ENCODE measurements around the gene MLC1.

Gene MLC1

GRCh38 chr22:50057278-50058060 is 27.8 kb downstream of the MLC1 start:
- no peak for DNase-seq

GRCh38 chr22:50056214-50056972 is 28.8 kb downstream of the MLC1 start:
- no peak for DNase-seq

- no peak for DNase-seq
Measured at GRCh38 chr22:50053861-50054260, 31.4 kb downstream of the MLC1 start.

- no peak for DNase-seq
Measured at GRCh38 chr22:50051930-50052329, 33.3 kb downstream of the MLC1 start.

GRCh38 chr22:50049299-50050195 is 35.7 kb downstream of the MLC1 start:
- no peak for DNase-seq

- DNase-seq = no peak
Measured at GRCh38 chr22:50048836-50049235, 36.4 kb downstream of the MLC1 start.

GRCh38 chr22:50048061-50048765 is 37.0 kb downstream of the MLC1 start:
- no peak for DNase-seq

GRCh38 chr22:50047346-50047745 is 37.9 kb downstream of the MLC1 start:
- DNase-seq = no peak

GRCh38 chr22:50046481-50047245 is 38.6 kb downstream of the MLC1 start:
- DNase-seq = no peak

GRCh38 chr22:50046019-50046415 is 39.2 kb downstream of the MLC1 start:
- no peak for DNase-seq

GRCh38 chr22:50045211-50046018 is 39.8 kb downstream of the MLC1 start:
- no peak for DNase-seq

GRCh38 chr22:50044485-50045118 is 40.6 kb downstream of the MLC1 start:
- no peak for DNase-seq

GRCh38 chr22:50041361-50042065 is 43.7 kb downstream of the MLC1 start:
- DNase-seq = no peak

- no peak for DNase-seq
Measured at GRCh38 chr22:50040717-50041116, 44.5 kb downstream of the MLC1 start.

GRCh38 chr22:50039669-50040443 is 45.4 kb downstream of the MLC1 start:
- no peak for DNase-seq

- no peak for DNase-seq
Measured at GRCh38 chr22:50035976-50036724, 49.1 kb downstream of the MLC1 start.

GRCh38 chr22:50035131-50035881 is 49.9 kb downstream of the MLC1 start:
- DNase-seq = no peak

Data from CD4-positive, alpha-beta T cell treated with Interleukin-10 for 1 hour (primary cell).